GM12801 (cell line): ENCODE measurements around the gene SIK3.

Experiments
- TF ChIP-seq, protein P1 (sequence below): IDR thresholded peaks from one replicate; pipeline ENCODE4 v1.5.1; 2011; ENCODE audit warnings: control low read depth; ENCODE audit not compliant: insufficient read length; ENCODE audit errors: extremely low read depth

SIK3 gene

DNA sequence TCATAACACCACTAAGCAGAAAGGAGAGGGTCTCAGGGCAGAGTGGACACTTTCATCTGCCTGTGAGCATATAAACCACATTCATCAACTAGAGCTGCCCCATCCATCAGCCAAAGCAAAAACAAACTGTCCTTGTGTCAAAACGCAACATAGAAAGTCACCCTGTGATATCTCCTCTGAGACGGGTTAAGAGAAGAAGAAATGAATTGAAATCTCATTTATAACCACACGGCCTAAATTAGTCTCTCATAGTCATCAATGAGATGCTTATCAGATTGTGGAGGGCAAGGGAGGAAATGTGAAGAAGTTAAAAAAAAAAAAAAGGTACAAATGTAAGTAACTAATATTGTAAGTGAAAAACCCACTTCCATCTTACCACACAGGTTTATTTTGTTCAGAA lies 75.7 kb downstream of the SIK3 start:
- TF ChIP-seq, protein P1, sequence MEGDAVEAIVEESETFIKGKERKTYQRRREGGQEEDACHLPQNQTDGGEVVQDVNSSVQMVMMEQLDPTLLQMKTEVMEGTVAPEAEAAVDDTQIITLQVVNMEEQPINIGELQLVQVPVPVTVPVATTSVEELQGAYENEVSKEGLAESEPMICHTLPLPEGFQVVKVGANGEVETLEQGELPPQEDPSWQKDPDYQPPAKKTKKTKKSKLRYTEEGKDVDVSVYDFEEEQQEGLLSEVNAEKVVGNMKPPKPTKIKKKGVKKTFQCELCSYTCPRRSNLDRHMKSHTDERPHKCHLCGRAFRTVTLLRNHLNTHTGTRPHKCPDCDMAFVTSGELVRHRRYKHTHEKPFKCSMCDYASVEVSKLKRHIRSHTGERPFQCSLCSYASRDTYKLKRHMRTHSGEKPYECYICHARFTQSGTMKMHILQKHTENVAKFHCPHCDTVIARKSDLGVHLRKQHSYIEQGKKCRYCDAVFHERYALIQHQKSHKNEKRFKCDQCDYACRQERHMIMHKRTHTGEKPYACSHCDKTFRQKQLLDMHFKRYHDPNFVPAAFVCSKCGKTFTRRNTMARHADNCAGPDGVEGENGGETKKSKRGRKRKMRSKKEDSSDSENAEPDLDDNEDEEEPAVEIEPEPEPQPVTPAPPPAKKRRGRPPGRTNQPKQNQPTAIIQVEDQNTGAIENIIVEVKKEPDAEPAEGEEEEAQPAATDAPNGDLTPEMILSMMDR, result no peak

DNA sequence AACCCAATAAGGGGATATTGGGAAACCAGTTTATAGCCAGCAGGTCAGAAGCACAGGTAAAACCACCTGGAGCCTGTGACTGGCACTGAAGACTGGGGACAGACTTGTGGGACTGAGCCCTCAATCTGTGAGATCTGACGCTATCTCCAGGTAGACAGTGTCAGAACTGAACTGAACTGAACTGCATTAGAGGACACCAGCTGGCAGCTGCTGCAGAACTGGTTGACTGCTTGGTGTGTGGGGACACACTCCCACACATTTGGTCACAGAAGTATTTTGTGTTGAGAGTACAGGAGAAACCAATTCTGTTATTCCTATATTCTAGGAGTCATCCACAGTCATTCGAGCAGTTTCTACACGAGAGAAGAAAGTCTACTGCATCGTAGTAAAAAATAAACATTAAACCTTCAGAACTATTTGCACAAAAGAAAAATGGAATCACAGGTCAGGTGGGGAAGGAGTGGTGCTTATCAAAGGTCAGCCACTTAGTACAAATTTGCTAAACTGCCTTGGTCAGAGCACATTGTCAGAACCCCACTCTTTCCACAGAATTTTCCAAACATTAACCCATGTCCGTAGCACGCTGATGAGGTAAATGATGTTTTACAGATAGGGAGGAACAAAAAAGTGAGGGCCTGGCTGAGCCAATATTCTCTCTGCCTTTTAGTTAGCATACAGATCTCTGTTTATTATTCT lies 77.2 kb downstream of the SIK3 start:
- TF ChIP-seq, protein P1, result no peak

DNA sequence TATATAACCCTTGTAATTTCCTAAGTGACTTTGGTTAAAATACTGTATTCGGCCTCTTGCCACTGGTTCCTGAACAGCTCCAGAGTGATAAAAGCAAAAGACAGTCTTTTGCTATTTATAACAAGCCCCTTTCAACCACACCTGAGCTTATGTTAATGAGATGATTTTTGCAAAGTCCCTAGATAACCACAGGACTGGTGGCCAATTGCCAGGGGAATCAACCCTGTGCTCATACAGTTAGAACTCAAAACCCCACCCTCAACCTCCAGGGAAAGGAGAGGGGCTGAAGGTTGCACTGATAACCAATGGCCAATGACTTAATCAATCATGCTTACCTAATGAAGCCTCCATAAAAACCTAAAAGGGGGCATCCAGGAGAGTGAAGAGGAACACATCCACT lies 77.9 kb downstream of the SIK3 start:
- TF ChIP-seq, protein P1, result no peak

DNA sequence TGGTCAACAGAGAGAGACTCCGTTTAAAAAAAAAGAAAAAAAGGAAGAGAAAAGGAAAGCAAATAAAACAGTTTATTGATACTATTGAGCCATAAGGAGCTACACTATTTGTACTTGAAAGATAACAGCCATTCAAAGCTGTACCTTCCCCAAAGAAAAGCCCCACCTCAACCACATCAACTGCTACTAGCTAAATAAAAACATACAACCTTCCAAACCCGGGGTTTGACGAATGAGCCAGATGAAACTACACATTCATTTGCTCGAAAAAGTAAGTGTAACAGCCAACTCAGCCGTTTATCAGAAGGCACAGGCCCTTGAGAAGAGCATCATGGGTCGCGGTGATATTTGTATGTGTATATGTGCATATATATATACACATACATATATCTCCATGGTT lies 78.4 kb downstream of the SIK3 start:
- TF ChIP-seq, protein P1, result no peak

DNA sequence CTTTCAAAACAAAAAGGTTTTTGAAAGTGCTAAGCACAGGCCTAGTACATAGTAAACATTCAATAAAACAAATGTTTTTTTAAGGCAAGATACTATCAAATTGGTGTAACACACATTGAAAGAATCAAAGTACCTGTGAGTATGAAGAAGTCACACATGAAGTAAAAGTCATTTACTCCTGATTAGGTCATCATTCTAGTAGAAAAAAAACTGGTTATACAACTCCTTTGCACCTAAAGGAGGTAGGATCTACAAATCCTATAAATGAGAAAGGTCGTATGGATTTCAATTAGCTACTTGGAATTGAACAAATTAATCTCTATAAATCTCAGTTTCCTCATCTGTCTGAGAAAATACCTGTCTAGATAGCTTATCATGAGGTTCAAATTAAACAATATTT lies 80.8 kb downstream of the SIK3 start:
- TF ChIP-seq, protein P1, result no peak

DNA sequence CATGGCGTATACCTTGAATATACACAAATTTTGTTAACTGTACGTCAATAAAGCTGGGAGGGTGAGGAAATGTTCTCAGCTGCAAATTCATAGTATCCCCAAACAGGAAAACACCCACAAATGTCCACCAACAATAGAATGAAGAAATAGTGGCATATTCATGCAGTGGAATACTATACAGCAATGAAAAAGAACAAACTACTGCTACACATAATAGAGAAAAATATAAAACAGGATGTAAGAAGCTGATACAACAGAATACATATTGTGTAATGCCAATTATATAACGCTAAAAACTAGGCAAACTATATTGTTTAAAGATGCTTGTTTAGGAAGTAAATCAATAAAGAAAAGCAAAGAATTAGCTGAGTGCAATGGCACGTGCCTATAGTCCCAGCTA lies 81.5 kb downstream of the SIK3 start:
- TF ChIP-seq, protein P1, result no peak

DNA sequence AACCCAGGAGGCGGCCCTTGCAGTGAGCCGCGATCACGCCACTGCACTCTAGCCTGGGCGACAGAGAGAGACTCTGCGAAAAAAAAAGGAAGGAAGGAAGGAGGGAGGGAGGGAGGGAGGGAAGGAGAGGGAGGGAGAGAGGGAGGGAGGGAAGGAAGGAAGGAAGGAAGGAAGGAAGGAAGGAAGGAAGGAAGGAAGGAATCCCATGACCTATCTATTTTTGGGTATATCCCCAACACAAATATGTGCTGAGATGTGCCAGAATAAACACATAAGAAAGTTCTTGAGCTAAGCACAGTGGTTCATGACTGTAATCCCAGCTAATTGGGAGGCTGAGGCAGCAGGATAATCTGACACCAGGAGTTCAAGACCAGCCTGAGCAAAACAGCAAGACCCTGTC lies 82.0 kb downstream of the SIK3 start:
- TF ChIP-seq, protein P1, result no peak
